Mucosa of stomach (tissue), 1 donor: Measurements from ENCODE around the gene STPG4.
"Not testable (repeated sequence)": the region's sequence is repeated elsewhere in the genome, so short reads cannot be mapped to it uniquely, and the experiment has no call there.

Experiments used
- H3K27me3 ChIP-seq: one replicate; pipeline ENCODE4 v1.7.0; 2013; ENCODE audit warnings: mild to moderate bottlenecking, low read length; ENCODE audit not compliant: control insufficient read depth, insufficient read depth
- H3K36me3 ChIP-seq: one replicate; pipeline ENCODE4 v1.7.0; 2013; ENCODE audit warnings: low read length; ENCODE audit not compliant: control insufficient read depth, insufficient read depth
- H3K4me1 ChIP-seq: one replicate; pipeline ENCODE4 v1.7.0; 2013; ENCODE audit warnings: mild to moderate bottlenecking, low read length; ENCODE audit not compliant: control insufficient read depth, insufficient read depth
- H3K4me3 ChIP-seq: one replicate; pipeline ENCODE4 v1.7.0; 2013; ENCODE audit warnings: low read length
- H3K9ac ChIP-seq: one replicate; pipeline ENCODE4 v1.7.0; 2013; ENCODE audit warnings: mild to moderate bottlenecking, low read length, moderate library complexity
- H3K9me3 ChIP-seq: one replicate; pipeline ENCODE4 v1.7.0; 2013; ENCODE audit warnings: mild to moderate bottlenecking, low read length, moderate library complexity; ENCODE audit not compliant: control insufficient read depth
- donor health status: Pancreatic carcinoma.

STPG4 gene

DNA sequence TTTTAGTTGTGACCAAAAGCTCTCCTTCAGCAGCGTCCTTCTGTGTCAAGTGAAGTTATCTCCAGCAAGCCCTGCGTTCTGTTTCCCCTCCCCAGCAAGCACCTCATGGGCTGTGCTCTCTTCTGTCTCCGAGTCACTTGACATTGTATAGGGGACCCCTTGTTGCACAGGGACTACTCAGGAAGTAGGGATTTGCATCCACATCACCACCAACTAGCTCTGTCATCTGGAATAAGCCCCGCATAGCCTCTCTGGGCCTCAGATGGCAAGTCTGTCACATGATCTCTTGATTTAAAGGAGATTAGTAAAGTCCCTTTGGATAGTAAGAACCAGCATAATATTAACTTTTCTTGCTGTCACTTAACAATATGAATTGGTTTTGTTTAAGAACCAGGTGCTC is 32.0 kb upstream of the STPG4 start:
- H3K4me1 ChIP-seq: peaks cover 8% of the 10 kb centered on the region
- no peak overlapping the region for H3K4me3 ChIP-seq
- no peaks in the 10 kb centered on the region for H3K27me3 ChIP-seq
- H3K9me3 ChIP-seq: no peaks in the 10 kb centered on the region
- no peaks in the 10 kb centered on the region for H3K36me3 ChIP-seq
- no peak overlapping the region for H3K9ac ChIP-seq

DNA sequence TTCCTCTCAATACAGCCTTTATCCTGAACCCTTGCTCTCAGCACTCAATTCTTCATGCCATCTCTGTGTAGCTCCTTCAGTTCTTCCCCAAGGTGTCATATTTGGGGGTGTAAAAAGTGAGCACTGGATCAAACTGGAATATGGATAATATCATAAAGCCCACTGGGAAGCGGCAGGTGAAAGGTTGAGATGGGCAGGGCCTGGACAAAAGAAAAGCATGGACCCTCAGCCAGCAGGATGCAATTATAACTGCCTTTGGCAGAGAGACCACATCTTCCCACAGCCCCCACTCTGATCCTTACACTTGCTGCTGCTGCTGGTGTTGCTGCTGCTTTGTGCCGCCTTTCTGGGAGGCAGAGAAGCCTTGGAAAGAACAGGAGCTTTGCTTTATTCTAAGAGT is 31.2 kb upstream of the STPG4 start:
- Histone ChIP-seq H3K36me3 (no peaks in the 10 kb centered on the region), H3K4me1 (peaks cover 1% of the 10 kb centered on the region), H3K9ac (no peak overlapping the region), H3K27me3 (no peaks in the 10 kb centered on the region), H3K4me3 (no peak overlapping the region), H3K9me3 (no peaks in the 10 kb centered on the region)

DNA sequence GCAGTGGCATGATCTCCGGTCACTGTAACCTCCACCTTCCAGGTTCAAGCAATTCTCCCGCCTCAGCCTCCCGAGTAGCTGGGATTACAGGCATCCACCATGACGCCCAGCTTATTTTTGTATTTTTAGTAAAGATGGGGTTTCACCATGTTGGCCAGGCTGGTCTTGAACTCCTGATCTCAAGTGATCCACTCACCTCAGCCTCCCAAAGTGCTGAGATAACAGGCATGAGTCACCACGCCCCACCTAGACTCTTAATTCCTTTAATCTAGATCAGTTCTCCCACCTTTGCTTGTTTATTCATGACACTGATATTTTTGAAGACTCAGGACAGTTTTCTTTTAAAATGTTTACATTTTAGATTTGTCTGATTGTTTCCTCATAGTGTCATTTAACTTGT is 30.0 kb upstream of the STPG4 start:
- H3K36me3 ChIP-seq, H3K9ac ChIP-seq, H3K9me3 ChIP-seq, H3K4me1 ChIP-seq, H3K4me3 ChIP-seq, H3K27me3 ChIP-seq: not testable (repeated sequence)

DNA sequence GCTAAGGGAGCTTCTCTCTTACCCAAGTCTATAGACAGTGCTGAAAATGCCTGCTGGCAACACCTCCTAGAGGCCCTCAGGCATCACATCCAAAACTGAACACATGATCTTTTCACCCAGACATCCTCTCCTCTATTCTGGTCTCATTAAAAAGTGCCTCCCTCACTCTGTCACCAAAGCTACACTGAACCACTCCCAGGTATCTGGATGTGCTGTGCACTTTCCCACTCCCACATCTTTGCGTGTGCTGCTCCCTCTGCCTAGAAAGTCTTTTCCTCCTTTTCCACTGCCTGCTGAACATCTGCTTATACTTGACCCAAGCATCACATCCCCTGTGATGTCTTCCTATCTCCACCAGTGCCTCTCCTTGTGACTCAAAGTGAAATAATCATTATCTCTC is 26.1 kb upstream of the STPG4 start:
- Histone ChIP-seq H3K27me3 (no peaks in the 10 kb centered on the region), H3K4me1 (peaks cover 14% of the 10 kb centered on the region), H3K36me3 (no peaks in the 10 kb centered on the region), H3K4me3 (no peak overlapping the region), H3K9ac (no peak overlapping the region), H3K9me3 (no peaks in the 10 kb centered on the region)

DNA sequence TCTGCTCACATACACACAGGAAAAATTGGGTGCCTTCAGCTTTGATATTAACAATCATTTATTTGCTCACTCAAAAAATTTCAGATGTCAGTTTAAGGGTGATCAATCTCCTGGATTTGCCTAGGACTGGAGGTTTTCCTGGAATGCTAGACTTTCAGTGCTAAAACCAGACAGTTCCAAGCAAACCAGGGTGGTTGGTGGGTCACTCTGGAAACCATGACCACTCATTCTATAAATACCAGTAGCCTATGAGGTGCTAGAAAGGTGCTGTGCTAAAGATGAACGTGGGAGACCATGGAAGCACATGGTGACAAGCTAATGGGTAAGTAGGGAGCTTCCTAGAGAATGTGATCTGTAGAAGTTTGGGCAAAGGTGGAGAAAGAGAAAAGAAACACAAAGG is 25.4 kb upstream of the STPG4 start:
- H3K9ac ChIP-seq: no peak overlapping the region
- H3K9me3 ChIP-seq: no peaks in the 10 kb centered on the region
- H3K36me3 ChIP-seq: no peaks in the 10 kb centered on the region
- peaks cover 14% of the 10 kb centered on the region for H3K4me1 ChIP-seq
- H3K4me3 ChIP-seq: no peak overlapping the region
- no peaks in the 10 kb centered on the region for H3K27me3 ChIP-seq

DNA sequence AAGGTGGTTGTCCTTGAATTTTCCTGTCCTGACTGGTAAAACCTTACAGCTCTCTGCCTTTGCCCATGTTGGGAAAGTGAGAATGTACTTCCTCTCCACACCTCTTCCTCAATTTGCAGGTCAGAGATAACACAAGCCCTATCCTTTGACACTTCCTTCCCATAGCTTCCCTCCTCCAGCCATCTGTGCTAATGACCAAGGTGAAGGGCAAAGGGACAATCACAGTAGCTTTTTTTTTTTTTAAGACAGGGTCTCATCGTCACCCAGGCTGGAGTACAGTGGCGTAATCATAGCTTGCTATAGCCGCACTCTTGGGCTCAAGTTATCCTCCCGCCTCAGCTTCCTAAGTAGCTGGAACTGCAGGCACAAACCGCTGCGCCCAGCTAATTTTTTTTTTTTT is 24.3 kb upstream of the STPG4 start:
- Histone ChIP-seq H3K4me1 (peaks cover 14% of the 10 kb centered on the region), H3K4me3 (no peak overlapping the region)

DNA sequence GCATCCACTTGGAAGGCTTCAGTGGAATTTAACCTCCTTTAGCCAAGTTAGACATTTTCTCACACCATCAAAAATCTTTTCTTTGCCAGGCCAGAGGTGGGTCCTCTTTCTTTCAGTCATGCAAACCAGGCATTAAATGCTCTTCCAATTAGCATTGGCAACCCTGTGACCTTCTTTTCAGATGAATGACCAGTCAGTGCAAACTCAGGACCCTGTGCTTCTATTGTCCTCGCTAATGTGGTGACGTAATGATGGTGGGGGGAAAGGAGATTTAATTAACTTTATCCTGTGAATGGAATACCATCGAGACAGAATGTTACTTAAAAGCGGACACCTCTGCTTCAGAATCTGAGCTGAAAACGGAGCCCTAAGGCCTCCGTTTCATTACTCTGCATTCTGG is 23.2 kb upstream of the STPG4 start:
- Histone ChIP-seq H3K4me1 (peaks cover 23% of the 10 kb centered on the region), H3K9me3 (no peaks in the 10 kb centered on the region), H3K36me3 (no peaks in the 10 kb centered on the region), H3K4me3 (no peak overlapping the region), H3K27me3 (no peaks in the 10 kb centered on the region), H3K9ac (no peak overlapping the region)

More for the DNA sequence above, 24.3 kb upstream of the STPG4 start:
- Histone ChIP-seq H3K9me3 (no peaks in the 10 kb centered on the region), H3K27me3 (no peaks in the 10 kb centered on the region), H3K9ac (no peak overlapping the region), H3K36me3 (no peaks in the 10 kb centered on the region)

DNA sequence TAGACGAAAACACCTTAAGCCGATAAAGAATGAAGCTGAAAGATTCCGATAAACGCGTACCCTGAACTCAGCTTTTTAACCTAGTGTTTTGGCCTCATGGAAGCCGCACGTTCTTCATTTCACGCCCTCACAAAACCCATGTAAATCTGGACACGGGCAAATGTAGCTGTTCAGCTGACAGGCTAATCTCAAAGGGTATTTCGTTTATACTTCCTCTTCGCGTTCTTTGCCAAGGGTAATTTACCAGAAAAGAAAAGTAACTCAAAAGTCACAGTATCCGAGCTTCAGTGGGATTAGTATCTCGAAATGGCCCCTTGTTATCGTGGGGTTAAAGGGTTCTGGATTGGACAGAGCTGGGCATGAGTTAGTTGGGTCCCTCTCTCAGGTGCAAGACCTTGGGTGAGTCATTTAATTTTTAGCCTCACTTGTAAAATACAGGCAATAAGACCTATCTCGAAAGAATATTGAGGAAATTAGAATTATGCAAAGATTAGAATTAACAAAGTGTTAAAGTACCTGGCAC is 22.0 kb upstream of the STPG4 start:
- no peaks in the 10 kb centered on the region for H3K27me3 ChIP-seq
- no peaks in the 10 kb centered on the region for H3K36me3 ChIP-seq
- peak overlapping the region; percentile 99 for H3K9ac ChIP-seq
- peaks cover 26% of the 10 kb centered on the region for H3K4me1 ChIP-seq
- H3K9me3 ChIP-seq: no peaks in the 10 kb centered on the region
- H3K4me3 ChIP-seq: peak overlapping the region; percentile 92

DNA sequence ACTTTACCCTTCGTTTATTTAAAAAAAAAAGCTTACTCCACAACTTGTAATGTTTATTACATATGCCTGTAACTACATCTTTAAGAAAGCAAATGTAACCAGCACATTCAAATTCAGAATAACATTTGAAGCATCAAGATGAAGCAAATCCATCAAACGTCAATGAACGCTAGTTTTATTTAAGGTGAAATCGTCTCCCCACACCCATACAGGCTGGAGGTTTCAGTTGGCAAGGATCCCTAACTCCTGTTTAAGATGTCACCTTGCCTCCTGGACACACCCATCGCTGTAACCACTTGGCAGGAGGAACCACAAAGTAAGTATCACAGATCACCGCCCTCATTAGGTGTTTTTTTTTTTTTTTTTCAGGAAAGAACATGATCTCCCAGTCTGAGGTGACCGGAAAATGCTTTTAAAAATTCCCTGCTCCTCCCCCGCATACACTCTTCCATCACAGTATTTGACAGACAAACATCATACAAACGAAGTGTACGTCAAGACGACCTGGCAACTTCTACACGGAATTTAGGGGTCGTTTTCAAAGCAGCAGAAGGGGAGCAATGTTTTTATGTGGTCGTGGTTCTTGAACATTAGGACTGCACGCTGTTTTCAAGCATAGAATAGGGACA is 19.7 kb upstream of the STPG4 start:
- peak overlapping the region; percentile 63 for H3K4me3 ChIP-seq
- H3K4me1 ChIP-seq: peaks cover 45% of the 10 kb centered on the region
- H3K9me3 ChIP-seq: no peaks in the 10 kb centered on the region
- peak overlapping the region; percentile 97 for H3K9ac ChIP-seq
- H3K36me3 ChIP-seq: no peaks in the 10 kb centered on the region
- no peaks in the 10 kb centered on the region for H3K27me3 ChIP-seq

DNA sequence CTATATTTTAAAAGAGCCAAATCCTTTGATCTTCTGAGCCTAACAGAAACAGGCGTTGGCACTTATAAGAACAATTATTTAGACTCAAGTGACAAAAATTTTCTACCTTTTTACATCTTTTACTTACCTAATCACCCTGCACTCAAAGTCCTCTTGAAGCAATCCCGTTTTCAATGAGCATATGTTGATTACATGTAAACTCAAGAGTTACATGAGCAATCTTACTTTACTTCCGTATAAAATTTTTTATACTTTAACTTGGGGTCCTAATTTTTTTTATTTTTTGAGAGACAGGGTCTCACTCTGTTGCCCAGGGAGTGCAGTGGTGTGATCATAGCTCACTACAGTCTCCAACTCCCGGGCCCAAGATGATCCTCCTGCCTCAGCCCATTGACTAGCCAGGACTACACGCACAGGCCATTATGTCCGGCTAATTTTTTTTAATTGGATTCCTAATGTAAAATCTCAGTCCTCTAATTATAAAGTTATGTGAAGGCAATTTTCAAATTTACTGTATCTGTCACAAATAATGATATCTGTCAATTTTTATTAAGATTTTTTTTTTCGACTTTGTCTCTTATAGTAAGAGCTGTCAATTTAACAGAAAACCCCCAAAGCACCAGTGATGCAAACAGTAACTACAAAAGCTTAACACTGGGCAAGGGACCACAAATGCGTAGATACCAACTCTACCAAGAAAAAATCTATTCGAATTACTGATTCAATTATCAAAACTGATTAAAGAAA is 19.1 kb upstream of the STPG4 start:
- Histone ChIP-seq H3K4me1 (peaks cover 50% of the 10 kb centered on the region), H3K27me3 (no peaks in the 10 kb centered on the region), H3K4me3 (peak overlapping the region; percentile 63), H3K9ac (peak overlapping the region; percentile 97), H3K9me3 (no peaks in the 10 kb centered on the region), H3K36me3 (no peaks in the 10 kb centered on the region)

DNA sequence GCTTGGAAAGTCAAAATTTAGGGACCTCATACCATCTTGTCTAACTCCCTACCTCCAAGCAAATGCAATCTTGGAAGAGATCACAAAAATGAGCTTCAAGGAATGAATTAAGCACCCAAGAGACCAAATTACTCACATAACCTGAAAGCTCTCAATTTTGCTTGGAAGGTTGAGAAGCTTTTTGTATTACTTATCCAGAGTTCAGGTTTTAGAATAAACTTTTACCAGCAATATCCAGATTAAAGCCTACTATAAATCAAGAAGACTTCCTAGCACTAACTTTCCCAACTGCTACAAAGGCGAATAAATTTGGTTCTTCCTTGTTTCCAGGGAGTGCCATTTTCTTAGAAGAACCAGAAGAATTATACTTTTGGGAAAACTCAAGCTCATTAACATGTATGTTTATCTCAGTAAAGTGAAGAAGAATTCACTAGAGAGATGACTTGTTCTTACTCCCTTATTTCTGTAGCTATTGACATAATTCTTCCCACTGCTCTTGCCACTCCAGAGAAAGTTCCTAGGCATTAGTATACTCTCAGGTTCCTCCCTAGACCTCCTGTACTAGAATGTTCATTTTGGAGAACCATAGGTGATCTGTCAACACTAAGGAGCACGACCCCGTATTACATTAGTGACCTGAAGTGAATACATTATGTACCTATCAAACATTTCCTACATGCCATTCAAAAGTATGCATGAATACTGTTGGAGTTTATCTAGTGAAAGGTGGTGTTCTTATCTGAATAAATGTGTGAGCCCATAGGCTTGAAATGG is 18.0 kb upstream of the STPG4 start:
- no peak overlapping the region for H3K4me3 ChIP-seq
- H3K9ac ChIP-seq: peak overlapping the region; percentile 97
- no peaks in the 10 kb centered on the region for H3K36me3 ChIP-seq
- no peaks in the 10 kb centered on the region for H3K9me3 ChIP-seq
- no peaks in the 10 kb centered on the region for H3K27me3 ChIP-seq
- H3K4me1 ChIP-seq: peaks cover 50% of the 10 kb centered on the region
